HEK293T (cell line): ENCODE measurements around the gene EVC2.

ENCODE experiments used
- CTCF ChIA-PET: fragments of 350-600 bp; formaldehyde crosslinking; extraction: SDS; loops from one replicate; lab custom pipeline; 2021; ENCODE audit warnings: antibody characterized with exemption, inconsistent platforms; lab: Yijun Ruan, JAX
- POLR2A ChIA-PET: fragments of 350-600 bp; formaldehyde crosslinking; extraction: SDS; loops from one replicate; lab custom pipeline; 2020; ENCODE audit warnings: antibody characterized with exemption, inconsistent platforms; lab: Yijun Ruan, JAX
- DNase-seq: peaks from one replicate; pipeline ENCODE4 v3.0.0; 2012; ENCODE audit warnings: mixed read lengths; ENCODE audit errors: extremely low spot score
- ARNT ChIP-seq: fragments of 450-650 bp; IDR thresholded peaks from 2 replicates; pipeline ENCODE4 v1.6.1; 2017; ENCODE audit warnings: mild to moderate bottlenecking
- BHLHE40 ChIP-seq: fragments of 450-650 bp; IDR thresholded peaks from 2 replicates; pipeline ENCODE4 v1.6.1; 2016; ENCODE audit warnings: mild to moderate bottlenecking, moderate library complexity, borderline replicate concordance
- CTBP1 ChIP-seq: fragments of 450-650 bp; IDR thresholded peaks from 2 replicates; pipeline ENCODE4 v1.6.1; 2016; ENCODE audit warnings: borderline replicate concordance
- ELF4 ChIP-seq: fragments of 450-650 bp; IDR thresholded peaks from 2 replicates; pipeline ENCODE4 v1.6.1; 2017; ENCODE audit warnings: antibody characterized with exemption
- FOXA1 ChIP-seq: fragments of 450-650 bp; IDR thresholded peaks from 2 replicates; pipeline ENCODE4 v1.6.1; 2016; ENCODE audit warnings: mild to moderate bottlenecking
- FOXK2 ChIP-seq: fragments of 450-650 bp; IDR thresholded peaks from 2 replicates; pipeline ENCODE4 v1.6.1; 2016; ENCODE audit warnings: mild to moderate bottlenecking
- FOXM1 ChIP-seq: fragments of 450-650 bp; IDR thresholded peaks from 2 replicates; pipeline ENCODE4 v1.6.1; 2017; ENCODE audit warnings: mild to moderate bottlenecking, borderline replicate concordance
- HDGF ChIP-seq: fragments of 450-650 bp; IDR thresholded peaks from 2 replicates; pipeline ENCODE4 v1.6.1; 2017; ENCODE audit warnings: antibody characterized with exemption, borderline replicate concordance
- L3MBTL2 ChIP-seq: fragments of 450-650 bp; conservative IDR thresholded peaks from 2 replicates; pipeline ENCODE4 v1.6.1; 2016; ENCODE audit warnings: mild to moderate bottlenecking
- LEF1 ChIP-seq: fragments of 450-650 bp; IDR thresholded peaks from 2 replicates; pipeline ENCODE4 v1.6.1; 2017; ENCODE audit warnings: mild to moderate bottlenecking, borderline replicate concordance
- NFRKB ChIP-seq: fragments of 450-650 bp; IDR thresholded peaks from 2 replicates; pipeline ENCODE4 v1.6.1; 2016; ENCODE audit warnings: mild to moderate bottlenecking, moderate library complexity
- PKNOX1 ChIP-seq: fragments of 450-650 bp; IDR thresholded peaks from 2 replicates; pipeline ENCODE4 v1.6.1; 2016
- SP1 ChIP-seq: fragments of 450-650 bp; IDR thresholded peaks from 2 replicates; pipeline ENCODE4 v1.6.1; 2017
- SUZ12 ChIP-seq: fragments of 450-650 bp; IDR thresholded peaks from 2 replicates; pipeline ENCODE4 v1.6.1; 2016; ENCODE audit warnings: mild to moderate bottlenecking
- TARDBP ChIP-seq: fragments of 450-650 bp; IDR thresholded peaks from 2 replicates; pipeline ENCODE4 v1.6.1; 2016
- ZNF384 ChIP-seq: fragments of 450-650 bp; IDR thresholded peaks from 2 replicates; pipeline ENCODE4 v1.6.1; 2016

The EVC2 gene

DNA sequence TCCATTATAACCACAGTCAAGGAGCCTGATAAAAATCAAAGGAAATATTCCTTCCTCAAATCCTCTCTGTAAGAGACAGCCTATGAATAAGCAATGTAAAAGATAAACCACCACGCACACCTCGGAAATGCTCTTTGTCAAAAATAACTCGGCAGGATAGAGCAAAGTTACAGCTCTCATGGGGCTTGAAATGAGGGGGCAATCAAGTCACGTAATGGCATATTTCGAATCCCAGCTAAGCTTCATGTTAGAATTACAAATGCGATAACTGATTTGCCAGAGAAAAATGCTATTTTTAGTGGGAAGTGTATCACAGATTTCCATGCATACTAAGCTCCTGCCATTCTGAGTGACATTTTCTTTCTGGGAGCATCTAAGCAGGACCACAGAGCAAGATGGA is 49.4 kb downstream of the EVC2 start:
- ChIA-PET CTCF (no interaction called here), POLR2A (no interaction called here)
- DNase-seq = no peak
- no peak for TF ChIP-seq CTBP1
- no peak for TF ChIP-seq SUZ12
- no peak for TF ChIP-seq BHLHE40
- no peak for TF ChIP-seq TARDBP
- no peak for TF ChIP-seq PKNOX1
- no peak for TF ChIP-seq NFRKB
- no peak for TF ChIP-seq L3MBTL2
- TF ChIP-seq ELF4 = no peak
- TF ChIP-seq HDGF = no peak
- no peak for TF ChIP-seq ARNT
- no peak for TF ChIP-seq ZNF384
- TF ChIP-seq FOXM1 = no peak
- TF ChIP-seq FOXK2 = no peak
- no peak for TF ChIP-seq SP1
- TF ChIP-seq FOXA1 = no peak
- no peak for TF ChIP-seq LEF1

GRCh38 chr4:5656415-5656814 is 51.9 kb downstream of the EVC2 start:
- no peak for DNase-seq
- POLR2A ChIA-PET = no interaction called here
- TF ChIP-seq FOXK2 = no peak
- TF ChIP-seq FOXA1 = no peak
- no peak for TF ChIP-seq BHLHE40
- TF ChIP-seq ZNF384 = no peak
- no peak for TF ChIP-seq PKNOX1
- no peak for TF ChIP-seq ELF4
- TF ChIP-seq TARDBP = no peak
- TF ChIP-seq CTBP1 = no peak
- no peak for TF ChIP-seq SP1
- TF ChIP-seq HDGF = no peak
- no peak for TF ChIP-seq FOXM1
- TF ChIP-seq L3MBTL2 = no peak
- no peak for TF ChIP-seq NFRKB
- TF ChIP-seq SUZ12 = no peak
- no peak for TF ChIP-seq ARNT
- TF ChIP-seq LEF1 = no peak
- CTCF ChIA-PET = no interaction called here

DNA sequence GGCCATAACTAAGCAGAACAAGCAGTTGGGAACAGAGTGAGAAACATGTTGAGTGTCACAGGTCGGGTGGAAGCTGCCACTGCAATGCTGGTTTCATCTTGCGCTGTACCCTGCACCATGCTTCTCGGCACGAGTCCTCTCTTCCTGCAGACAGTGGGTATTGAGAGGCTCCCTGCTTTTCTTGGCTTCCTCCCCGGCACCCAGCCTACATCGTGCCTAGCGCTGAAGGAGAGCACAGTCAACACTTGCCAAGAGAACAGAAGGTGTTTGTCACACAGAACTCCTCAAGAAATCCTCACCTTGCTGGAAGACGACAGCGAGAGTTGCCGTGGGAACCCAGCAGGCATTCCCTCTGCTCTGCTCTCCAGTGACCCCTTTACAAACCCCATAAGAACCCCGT is 53.6 kb downstream of the EVC2 start:
- DNase-seq = no peak
- TF ChIP-seq FOXM1 = no peak
- TF ChIP-seq ARNT = no peak
- no peak for TF ChIP-seq SUZ12
- no peak for TF ChIP-seq TARDBP
- TF ChIP-seq SP1 = no peak
- TF ChIP-seq HDGF = no peak
- TF ChIP-seq L3MBTL2 = no peak
- no peak for TF ChIP-seq CTBP1
- no peak for TF ChIP-seq ZNF384
- TF ChIP-seq PKNOX1 = no peak
- no peak for TF ChIP-seq FOXA1
- TF ChIP-seq ELF4 = no peak
- CTCF ChIA-PET = no interaction called here
- POLR2A ChIA-PET = no interaction called here

DNA sequence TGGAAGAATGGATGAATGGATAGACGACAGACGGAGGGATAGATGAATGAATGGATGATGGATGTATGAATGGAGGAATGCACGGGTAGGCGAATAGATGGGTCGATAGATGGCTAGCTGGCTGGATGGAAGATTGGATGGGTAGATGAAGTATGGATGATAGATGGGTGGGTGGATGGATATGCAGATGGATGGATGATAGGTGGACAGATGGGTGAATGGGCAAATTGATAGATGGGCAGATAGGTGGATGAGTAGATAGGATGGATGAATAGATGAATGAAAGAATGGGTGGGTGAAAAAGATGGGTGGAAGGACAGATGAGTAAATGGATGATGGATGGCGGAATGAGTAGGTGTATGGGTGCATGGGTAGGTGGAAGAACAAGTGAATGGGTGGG is 57.3 kb downstream of the EVC2 start:
- no peak for DNase-seq
- ChIA-PET CTCF (no interaction called here), POLR2A (no interaction called here)
- TF ChIP-seq FOXM1 (no peak), BHLHE40 (no peak), PKNOX1 (no peak), TARDBP (no peak), FOXA1 (no peak), CTBP1 (no peak), ELF4 (no peak), L3MBTL2 (no peak), FOXK2 (no peak)

DNA sequence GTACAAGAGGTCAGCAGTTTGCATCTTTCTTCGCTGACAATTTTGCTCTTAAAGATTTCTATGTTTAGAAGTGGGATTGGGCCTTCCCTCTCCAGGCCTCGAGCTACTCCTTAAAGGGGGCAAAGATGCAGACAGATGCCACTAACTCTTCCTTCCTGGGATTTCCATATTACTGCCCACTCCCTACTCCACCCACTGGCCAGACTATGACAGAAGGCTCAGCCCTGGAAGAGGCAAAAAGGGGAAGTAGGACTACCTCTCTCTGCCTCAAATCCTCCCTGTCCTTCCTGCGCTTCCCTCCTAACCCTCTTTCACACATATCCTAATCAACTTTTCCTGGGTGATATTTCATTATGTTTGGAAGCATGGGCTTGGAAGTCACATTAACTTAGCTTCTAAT is 58.3 kb downstream of the EVC2 start:
- CTCF ChIA-PET = no interaction called here
- DNase-seq = no peak
- POLR2A ChIA-PET = no interaction called here
- TF ChIP-seq BHLHE40 (no peak), ZNF384 (no peak), L3MBTL2 (no peak), NFRKB (no peak), FOXM1 (no peak), FOXK2 (no peak), PKNOX1 (no peak), SUZ12 (no peak), FOXA1 (no peak), SP1 (no peak), HDGF (no peak), LEF1 (no peak), TARDBP (no peak), ELF4 (no peak), CTBP1 (no peak), ARNT (no peak)
